GM12892 (cell line): ENCODE measurements around the gene PSMF1.

Source experiments
- POLR2A ChIP-seq: IDR thresholded peaks from 2 replicates; pipeline ENCODE4 v1.6.1; 2011; ENCODE audit warnings: low read depth, low read length, control low read depth
- TAF1 ChIP-seq: IDR thresholded peaks from 2 replicates; pipeline ENCODE4 v1.6.1; 2011; ENCODE audit warnings: low read depth, mild to moderate bottlenecking, control low read depth, low read length, borderline replicate concordance

GRCh38 chr20:1204113-1204512 lies 85.7 kb downstream of the PSMF1 start:
- TF ChIP-seq TAF1 (no peak), POLR2A (no peak)
